Measurements from ENCODE around the gene YIPF1. TPM values are rescaled to one million over a fixed set of nuclear protein-coding genes. Genes with fewer than 3 reads are reported as not detected.

The YIPF1 gene
- total RNA-seq, 2 donors from 2014 or later: 30.4 to 35.3 TPM

GRCh38 chr1:53804181-53804580 is 85.4 kb downstream of the YIPF1 start:
- no peak for TF ChIP-seq CTCF (IDR thresholded peaks at IDR 0.05)
- no peaks in the 10 kb centered on the region for H3K4me1 ChIP-seq
- intact Hi-C loops (cut with DNase I): no loop called here
- H3K27ac ChIP-seq: no peak overlapping the region
- DNase-seq: no peak
- no peaks in the 10 kb centered on the region for H3K27me3 ChIP-seq
- no peak overlapping the region for H3K4me3 ChIP-seq
- no peaks in the 10 kb centered on the region for H3K36me3 ChIP-seq
- no peak overlapping the region for H3K9ac ChIP-seq (ENCODE audit: low read depth in 2 of 2, low read length in 2 of 2)
- no peaks in the 10 kb centered on the region for H3K9me3 ChIP-seq

Other genes with a start within 250 kb of the YIPF1 start
- gene GLIS1, start 150.6 kb downstream of the YIPF1 start, total RNA-seq: under 1 TPM in 1 of 2 donors, not detected in 1; 0.16 TPM
- 10 to 100 TPM; 17.3 to 39.4 TPM for gene NDC1, start 51.5 kb downstream of the YIPF1 start, total RNA-seq
- gene DIO1, start 4.4 kb upstream of the YIPF1 start, total RNA-seq: under 1 TPM in 1 of 2 donors, not detected in 1; 0.32 TPM
- 10 to 100 TPM; 15.1 to 17.5 TPM for gene IFT25, start 55.9 kb upstream of the YIPF1 start, total RNA-seq
- gene LRRC42, start 56.6 kb upstream of the YIPF1 start, total RNA-seq: 10 to 100 TPM; 23.2 to 24.8 TPM
- gene LDLRAD1, start 128.4 kb upstream of the YIPF1 start, total RNA-seq: under 1 TPM in 1 of 2 donors, not detected in 1; 0.24 TPM
- 100 to 1,000 TPM; 470 to 887 TPM for gene TMEM59, start 163.4 kb upstream of the YIPF1 start, total RNA-seq
- 1 to 10 TPM; 4.4 to 5.9 TPM for gene TCEANC2, start 163.8 kb upstream of the YIPF1 start, total RNA-seq